Endothelial cell (in vitro differentiated cells): ENCODE data around the gene TOM1L2. TPM values are rescaled to one million over a fixed set of nuclear protein-coding genes. Genes with fewer than 3 reads are reported as not detected.
"Not testable (repeated sequence)": the region's sequence is repeated elsewhere in the genome, so short reads cannot be mapped to it uniquely, and the experiment has no call there.

ENCODE experiments used
- DNase-seq: peaks from one replicate; pipeline ENCODE4 v3.0.0; 2021; ENCODE audit warnings: low spot score
- H3K27ac Mint-ChIP-seq: one replicate; pipeline ENCODE4 v1.8.0; 2021; ENCODE audit warnings: mixed read lengths, inconsistent platforms; ENCODE audit not compliant: unreplicated experiment
- H3K27me3 Mint-ChIP-seq: one replicate; pipeline ENCODE4 v1.8.0; 2021; ENCODE audit warnings: mild to moderate bottlenecking, moderate library complexity, mixed read lengths, inconsistent platforms; ENCODE audit not compliant: unreplicated experiment
- H3K36me3 Mint-ChIP-seq: one replicate; pipeline ENCODE4 v1.8.0; 2021; ENCODE audit warnings: mild to moderate bottlenecking, low read depth, mixed read lengths, inconsistent platforms; ENCODE audit not compliant: unreplicated experiment
- H3K4me1 Mint-ChIP-seq: one replicate; pipeline ENCODE4 v1.8.0; 2021; ENCODE audit warnings: mild to moderate bottlenecking, mixed read lengths, inconsistent platforms; ENCODE audit not compliant: unreplicated experiment
- H3K4me3 Mint-ChIP-seq: one replicate; pipeline ENCODE4 v1.8.0; 2021; ENCODE audit warnings: mild to moderate bottlenecking, mixed read lengths, inconsistent platforms; ENCODE audit not compliant: unreplicated experiment
- H3K9me3 Mint-ChIP-seq: one replicate; pipeline ENCODE4 v1.8.0; 2021; ENCODE audit warnings: mixed read lengths, inconsistent platforms; ENCODE audit not compliant: unreplicated experiment
- total RNA-seq: library from RNA; stranded (reverse); fragmentation: NEBNext Ultra II Directional; extraction: Animal tissue kit (Norgen Biotek cat#: 25700); gene quantifications from one replicate; pipeline ENCODE4 v1.2.1, GENCODE V29; 2021; ENCODE audit not compliant: unreplicated experiment
- TF ChIP-seq, protein P1 (sequence below): fragments of 200-600 bp; sonication (generic); IDR thresholded peaks from one replicate; pipeline ENCODE4 v1.5.0; 2021; ENCODE audit warnings: antibody characterized with exemption; ENCODE audit not compliant: unreplicated experiment

Gene TOM1L2
- total RNA-seq, 1 donor from 2014 or later = 26.9 TPM

DNA sequence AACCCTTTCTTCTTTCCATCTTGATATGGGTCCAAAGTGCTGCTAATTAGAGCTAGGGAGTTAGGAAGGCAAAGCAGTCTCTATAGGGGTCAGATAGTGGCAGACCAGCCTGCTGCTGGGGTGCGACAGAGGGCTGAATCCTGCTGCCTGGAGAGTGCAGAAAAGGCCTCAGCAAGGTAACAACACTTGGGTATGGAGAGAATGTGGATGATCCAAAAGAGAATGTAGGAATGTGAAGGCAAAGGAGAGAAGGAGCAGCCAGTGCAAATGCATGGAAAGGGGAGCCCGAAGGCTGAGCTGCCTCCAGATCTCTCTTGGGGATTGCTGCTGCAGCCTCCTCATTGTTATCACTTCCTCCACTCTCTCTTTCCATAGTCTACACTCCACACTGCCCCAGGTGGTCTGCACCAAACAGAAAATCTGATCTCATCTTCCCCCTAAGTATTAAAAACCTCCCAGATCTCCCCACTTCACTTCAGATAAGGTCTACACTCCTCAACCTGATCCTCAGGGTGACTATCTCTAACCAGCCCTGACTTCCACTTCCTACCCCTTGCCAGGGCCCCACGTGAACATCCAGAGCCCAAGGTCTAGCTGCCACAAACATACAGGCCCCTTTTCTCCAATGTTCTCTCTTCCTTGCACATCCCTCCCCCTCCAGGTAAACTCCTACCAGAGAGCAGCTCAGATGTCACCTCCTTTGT, 28.8 kb downstream of the TOM1L2 start:
- TF ChIP-seq, protein P1, sequence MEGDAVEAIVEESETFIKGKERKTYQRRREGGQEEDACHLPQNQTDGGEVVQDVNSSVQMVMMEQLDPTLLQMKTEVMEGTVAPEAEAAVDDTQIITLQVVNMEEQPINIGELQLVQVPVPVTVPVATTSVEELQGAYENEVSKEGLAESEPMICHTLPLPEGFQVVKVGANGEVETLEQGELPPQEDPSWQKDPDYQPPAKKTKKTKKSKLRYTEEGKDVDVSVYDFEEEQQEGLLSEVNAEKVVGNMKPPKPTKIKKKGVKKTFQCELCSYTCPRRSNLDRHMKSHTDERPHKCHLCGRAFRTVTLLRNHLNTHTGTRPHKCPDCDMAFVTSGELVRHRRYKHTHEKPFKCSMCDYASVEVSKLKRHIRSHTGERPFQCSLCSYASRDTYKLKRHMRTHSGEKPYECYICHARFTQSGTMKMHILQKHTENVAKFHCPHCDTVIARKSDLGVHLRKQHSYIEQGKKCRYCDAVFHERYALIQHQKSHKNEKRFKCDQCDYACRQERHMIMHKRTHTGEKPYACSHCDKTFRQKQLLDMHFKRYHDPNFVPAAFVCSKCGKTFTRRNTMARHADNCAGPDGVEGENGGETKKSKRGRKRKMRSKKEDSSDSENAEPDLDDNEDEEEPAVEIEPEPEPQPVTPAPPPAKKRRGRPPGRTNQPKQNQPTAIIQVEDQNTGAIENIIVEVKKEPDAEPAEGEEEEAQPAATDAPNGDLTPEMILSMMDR = no peak
- Mint-ChIP-seq H3K36me3 (no peaks in the 10 kb centered on the region), H3K27me3 (peaks cover 1% of the 10 kb centered on the region), H3K4me1 (peaks cover 26% of the 10 kb centered on the region), H3K4me3 (no peak overlapping the region), H3K27ac (no peak overlapping the region), H3K9me3 (no peaks in the 10 kb centered on the region)
- DNase-seq = no peak

DNA sequence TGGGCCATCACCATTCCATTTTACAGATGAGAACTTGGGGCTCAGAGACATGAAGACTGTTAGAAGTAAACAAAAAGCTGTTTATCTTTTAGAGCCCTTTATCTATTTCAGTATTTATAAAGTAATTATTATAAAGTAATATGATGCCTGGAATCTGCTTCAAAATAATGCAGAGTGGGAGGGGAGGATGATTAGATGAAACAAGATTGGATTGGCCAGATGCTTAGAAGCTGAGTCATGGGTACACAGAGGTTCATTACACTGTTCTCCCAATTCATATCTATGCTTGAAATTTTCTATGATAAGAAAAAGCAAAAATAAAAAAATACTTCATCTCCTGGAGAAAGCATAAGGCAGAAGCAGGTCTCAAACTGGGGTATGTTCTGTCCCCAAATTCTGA, 29.4 kb downstream of the TOM1L2 start:
- TF ChIP-seq, protein P1 = no peak
- no peak for DNase-seq
- H3K9me3 Mint-ChIP-seq = no peaks in the 10 kb centered on the region
- H3K27me3 Mint-ChIP-seq = peaks cover 1% of the 10 kb centered on the region
- no peaks in the 10 kb centered on the region for H3K36me3 Mint-ChIP-seq
- peaks cover 26% of the 10 kb centered on the region for H3K4me1 Mint-ChIP-seq
- H3K4me3 Mint-ChIP-seq = no peak overlapping the region
- H3K27ac Mint-ChIP-seq = no peak overlapping the region

- Mint-ChIP-seq H3K36me3 (no peaks in the 10 kb centered on the region), H3K27me3 (no peaks in the 10 kb centered on the region), H3K27ac (no peak overlapping the region), H3K4me1 (peaks cover 26% of the 10 kb centered on the region), H3K9me3 (no peaks in the 10 kb centered on the region), H3K4me3 (no peak overlapping the region)
- TF ChIP-seq, protein P1 = no peak
- no peak for DNase-seq
Measured at GRCh38 chr17:17941015-17941414, 31.2 kb downstream of the TOM1L2 start.

- Mint-ChIP-seq H3K4me1 (peaks cover 27% of the 10 kb centered on the region), H3K9me3 (no peaks in the 10 kb centered on the region), H3K4me3 (no peak overlapping the region), H3K27me3 (no peaks in the 10 kb centered on the region), H3K27ac (no peak overlapping the region), H3K36me3 (no peaks in the 10 kb centered on the region)
- TF ChIP-seq, protein P1 = no peak
- DNase-seq = no peak
Measured at GRCh38 chr17:17940441-17940911, 31.7 kb downstream of the TOM1L2 start.

- not testable (repeated sequence) for H3K27me3 Mint-ChIP-seq, H3K36me3 Mint-ChIP-seq, H3K27ac Mint-ChIP-seq, H3K9me3 Mint-ChIP-seq, H3K4me3 Mint-ChIP-seq, DNase-seq
- H3K4me1 Mint-ChIP-seq = peaks cover 30% of the 10 kb centered on the region
Measured at GRCh38 chr17:17939941-17940340, 32.3 kb downstream of the TOM1L2 start.
